Measurements from ENCODE around the gene ZC3H13. TPM values are rescaled to one million over a fixed set of nuclear protein-coding genes. Genes with fewer than 3 reads are reported as not detected.

Gene ZC3H13
- total and polyA plus RNA-seq, 2 of the 4 experiments (the other 2 are of a cell fraction): 7.7 to 10.8 TPM

GRCh38 chr13:46031581-46032263, 20.8 kb downstream of the ZC3H13 start:
- no peaks in the 10 kb centered on the region for H3K9me3 ChIP-seq (ENCODE audit: control insufficient read depth, insufficient read depth, low read length)
- H3K27ac ChIP-seq (ENCODE audit: insufficient read depth, low read length): no peak overlapping the region
- H3K56ac ChIP-seq (ENCODE audit: extremely low read depth, insufficient read depth, low read length): no peak overlapping the region
- H4K5ac ChIP-seq (ENCODE audit: low read depth, low read length): no peak overlapping the region
- H4K91ac ChIP-seq (ENCODE audit: insufficient read depth, low read depth, low read length): no peak overlapping the region
- peaks cover 6% of the 10 kb centered on the region; the same call in 1 of the 2 replicates for H4K20me1 ChIP-seq (ENCODE audit: insufficient read depth, low read length)
- BruUV-seq (replicated peaks): no TSS peak
- no peak overlapping the region for H3K4ac ChIP-seq (ENCODE audit: low read depth, low read length)
- no peak overlapping the region for H3K4me3 ChIP-seq (ENCODE audit: insufficient read depth, low read depth, low read length)
- no peak overlapping the region for H3K14ac ChIP-seq (replicated peaks; ENCODE audit: low read depth, low read length)
- H2BK15ac ChIP-seq (ENCODE audit: low read depth, low read length): no peak overlapping the region
- H4K8ac ChIP-seq (ENCODE audit: low read depth in 2 of 2, low read length in 2 of 2): no peak overlapping the region
- peak; percentile 55 for DNase-seq
- H2AK5ac ChIP-seq (ENCODE audit: low read depth, low read length): no peak overlapping the region
- POLR2A ChIA-PET (ENCODE audit: unreplicated experiment): no interaction called here
- no peak for TF ChIP-seq POLR2A (IDR thresholded peaks at IDR 0.05; ENCODE audit: low read depth, low read length)
- no peak for TF ChIP-seq CHD1 (IDR thresholded peaks at IDR 0.05; ENCODE audit: low read depth, low read length)
- no peak for TF ChIP-seq FOS (IDR thresholded peaks at IDR 0.05; ENCODE audit: low read depth, low read length)
- TF ChIP-seq RAD21 (IDR thresholded peaks at IDR 0.05; ENCODE audit: low read length): no peak
- no peak for TF ChIP-seq BHLHE40 (IDR thresholded peaks at IDR 0.05; ENCODE audit: low read depth, low read length)
- no peak for TF ChIP-seq RFX5 (IDR thresholded peaks at IDR 0.05; ENCODE audit: low read depth, low read length)
- TF ChIP-seq ELK1 (IDR thresholded peaks at IDR 0.05; ENCODE audit: borderline replicate concordance, low read depth, low read length): no peak
- no peak for TF ChIP-seq MAFK (IDR thresholded peaks at IDR 0.05; ENCODE audit: low read depth, low read length)
- no peak for TF ChIP-seq MAZ (IDR thresholded peaks at IDR 0.05; ENCODE audit: borderline replicate concordance, low read depth, low read length)
- no peak for TF ChIP-seq NFE2L2 (IDR thresholded peaks at IDR 0.05; ENCODE audit: low read depth, low read length)
- TF ChIP-seq RCOR1 (IDR thresholded peaks at IDR 0.05; ENCODE audit: insufficient replicate concordance, low read length): no peak
- no peak for TF ChIP-seq SMC3 (IDR thresholded peaks at IDR 0.05; ENCODE audit: low read depth, low read length)
- no peak for TF ChIP-seq USF2 (IDR thresholded peaks at IDR 0.05; ENCODE audit: low read depth, low read length)
- no peak for TF ChIP-seq MXI1 (IDR thresholded peaks at IDR 0.05; ENCODE audit: borderline replicate concordance, low read depth, low read length)
- H3K27me3 ChIP-seq (ENCODE audit: control insufficient read depth, insufficient read depth, low read length): no peaks in the 10 kb centered on the region
- no peak overlapping the region for H2AFZ ChIP-seq (replicated peaks; ENCODE audit: low read length, poor library complexity)
- H3K9ac ChIP-seq (ENCODE audit: low read depth, low read length): no peak overlapping the region
- H3K4me2 ChIP-seq (ENCODE audit: low read depth, low read length): no peak overlapping the region
- no peak overlapping the region for H2BK120ac ChIP-seq (ENCODE audit: low read depth, low read length)
- no peak; the same call in none of the 2 replicates for ATAC-seq (ENCODE audit: low read depth)
- no peak overlapping the region for H2BK20ac ChIP-seq (ENCODE audit: low read depth, low read length)
- H3K18ac ChIP-seq (ENCODE audit: low read depth, low read length): no peak overlapping the region
- intact Hi-C loops (cut with micrococcal nuclease) (no loop called here), dilution Hi-C loops (cut with HindIII; ENCODE audit: low sequenced_read_pairs, unreplicated experiment) (no loop called here), in situ Hi-C loops (cut with MboI; ENCODE audit: low sequenced_read_pairs) (no loop called here)
- H2AK9ac ChIP-seq (replicated peaks; ENCODE audit: low read depth, low read length, poor library complexity): no peak overlapping the region
- no peaks in the 10 kb centered on the region for H3K9me1 ChIP-seq (ENCODE audit: insufficient read depth, low read length)
- H3K36me3 ChIP-seq (ENCODE audit: control insufficient read depth, insufficient read depth, low read length): peaks cover 2% of the 10 kb centered on the region; the same call in 1 of the 2 replicates
- no peak overlapping the region for H2BK5ac ChIP-seq (ENCODE audit: low read depth, low read length, poor library complexity, severe bottlenecking)
- H3K23ac ChIP-seq (ENCODE audit: low read depth, low read length): no peak overlapping the region
- peaks cover 3% of the 10 kb centered on the region; the same call in 1 of the 2 replicates for H3K4me1 ChIP-seq (ENCODE audit: control insufficient read depth, insufficient read depth, low read length)
- peaks cover 19 to 27% of the 10 kb centered on the region in 2 experiments for H3K79me1 ChIP-seq (ENCODE audit: low read depth in 1 of 2, low read length in 2 of 2)
- CTCF ChIA-PET: no interaction called here
- no CpG with 5 or more reads among the region's 4 CpGs for WGBS, 2 experiments (ENCODE audit: extremely low coverage in 2 of 2, insufficient read length in 1 of 2)

All from IMR-90 (cell line).